Measurements from ENCODE around the gene KDM4B.

The KDM4B gene

DNA sequence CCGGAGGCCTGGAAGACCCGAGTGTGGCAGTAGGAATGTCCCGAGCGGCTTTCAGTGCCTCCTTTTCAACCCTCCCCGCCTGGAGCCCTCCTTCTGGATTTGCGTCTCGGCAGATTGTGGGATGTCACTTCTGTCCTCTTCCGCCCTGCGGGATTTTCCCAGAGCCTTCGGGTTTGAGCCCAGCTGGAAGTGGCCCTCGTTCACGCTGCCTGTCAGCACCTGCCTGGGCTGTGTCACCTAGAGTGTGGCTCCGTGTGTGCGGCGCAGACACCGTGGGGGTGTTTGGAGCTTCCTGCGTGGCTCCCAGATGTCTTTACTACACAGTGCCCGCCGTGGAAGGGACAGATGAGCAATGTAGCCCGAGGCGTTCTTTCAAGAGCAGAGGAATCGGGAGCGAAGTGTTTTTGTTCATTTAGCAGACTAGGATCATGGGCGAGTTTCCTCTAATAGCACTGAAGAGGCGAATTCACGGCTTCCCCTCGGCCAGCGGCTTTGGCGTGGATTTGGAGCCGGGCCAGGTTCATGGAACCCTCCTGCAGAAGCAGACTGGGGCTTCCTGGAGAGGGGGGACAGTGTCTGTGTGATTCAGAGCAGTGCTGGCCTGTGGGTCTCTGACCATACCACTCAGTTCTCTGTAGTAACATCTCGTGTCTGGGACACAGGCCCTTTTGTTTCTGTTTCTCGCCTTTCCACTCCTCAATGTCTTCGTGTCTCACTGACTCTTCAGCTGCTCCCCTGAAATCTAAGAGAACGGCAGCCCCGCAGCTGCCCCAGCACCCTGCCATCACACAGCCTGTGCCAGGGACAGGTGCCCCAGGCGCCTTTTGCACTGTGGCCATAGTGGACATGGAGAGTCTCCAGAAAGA, 68.0 kb downstream of the KDM4B start:
- DNase-seq, result no peak

DNA sequence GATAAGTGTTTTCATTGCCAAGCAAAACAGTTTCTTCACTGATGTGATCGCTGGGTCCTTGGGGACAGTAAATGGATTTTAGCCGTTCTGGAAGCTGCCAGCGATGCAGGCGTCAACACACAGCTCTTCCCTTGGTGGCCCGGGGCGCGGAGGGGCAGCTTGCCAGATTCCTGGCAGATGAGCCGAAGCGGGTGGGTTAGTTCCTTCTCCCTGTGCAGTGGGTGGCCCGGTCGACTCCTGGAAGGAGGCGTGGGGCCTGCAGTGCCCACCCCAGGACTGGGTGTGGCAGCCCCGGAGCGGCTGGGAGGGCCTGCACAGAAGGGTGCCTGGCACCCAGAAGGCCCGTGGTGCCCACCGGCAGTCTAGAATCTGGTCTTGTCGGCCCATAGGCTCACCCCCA, 69.0 kb downstream of the KDM4B start:
- DNase-seq, result no peak

DNA sequence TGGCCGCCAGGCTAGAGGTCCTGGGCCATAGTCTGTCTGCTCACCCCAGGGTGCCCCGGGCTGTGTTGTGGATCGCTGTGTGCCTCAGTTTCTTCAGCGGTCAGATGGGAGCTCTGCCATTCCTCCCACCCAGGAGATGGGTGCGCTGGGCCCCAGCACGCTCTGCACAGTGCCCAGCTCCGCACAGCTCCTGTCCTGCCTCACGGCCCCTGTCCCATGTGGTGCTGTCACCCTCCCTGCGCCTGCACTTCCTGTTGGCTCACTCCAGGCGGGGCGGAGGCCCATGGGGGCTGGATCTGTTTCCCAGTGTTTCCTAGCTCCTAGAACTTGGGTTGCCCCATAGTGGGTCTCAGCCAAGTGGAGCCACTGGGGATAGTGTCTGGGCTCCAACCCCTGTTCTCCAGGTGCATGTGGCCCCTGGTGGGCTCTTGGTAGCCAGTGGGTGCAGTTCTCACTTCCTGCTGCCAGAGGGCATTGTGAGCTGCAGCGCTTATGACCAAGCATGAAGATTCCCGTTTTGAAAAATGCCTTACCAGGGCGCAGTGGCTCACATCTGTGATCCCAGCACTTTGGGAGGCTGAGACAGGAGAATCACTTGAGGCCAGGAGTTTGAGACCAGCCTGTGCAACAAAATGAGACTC, 69.8 kb downstream of the KDM4B start:
- DNase-seq, result no peak

DNA sequence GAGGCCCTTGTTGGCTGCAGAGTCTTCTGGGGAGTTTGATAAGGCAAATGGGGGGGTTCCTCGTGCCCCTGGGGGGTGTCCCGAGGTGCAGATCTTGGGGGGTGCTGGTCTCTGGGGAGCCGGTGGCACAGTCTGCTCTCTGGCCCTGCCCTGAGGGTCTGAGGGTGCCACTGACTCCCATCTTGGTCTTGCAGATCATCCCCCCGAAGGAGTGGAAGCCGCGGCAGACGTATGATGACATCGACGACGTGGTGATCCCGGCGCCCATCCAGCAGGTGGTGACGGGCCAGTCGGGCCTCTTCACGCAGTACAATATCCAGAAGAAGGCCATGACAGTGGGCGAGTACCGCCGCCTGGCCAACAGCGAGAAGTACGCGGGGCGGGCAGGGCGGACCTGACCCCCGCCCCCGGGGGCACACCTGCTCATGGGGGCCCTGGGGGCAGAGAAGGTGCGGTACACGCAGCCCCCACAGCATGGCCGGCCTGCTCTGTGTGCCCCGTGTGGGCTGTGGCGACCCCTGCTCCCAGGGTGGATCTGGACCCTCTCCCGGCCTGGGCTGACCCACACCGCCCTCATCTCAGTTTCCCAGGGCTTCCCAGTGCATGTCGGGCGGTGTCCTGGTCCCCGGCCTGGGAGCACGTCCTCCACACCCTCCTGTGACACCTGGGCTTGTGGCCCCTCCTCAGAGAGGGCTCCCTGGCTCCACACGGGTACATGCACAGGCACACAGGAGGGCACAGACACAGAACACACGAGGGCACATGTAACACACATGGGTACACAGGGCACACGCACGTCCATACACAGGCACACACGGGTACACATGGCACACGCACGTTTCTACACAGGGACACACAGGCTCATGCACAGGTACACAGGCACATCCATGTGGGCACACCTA, 71.0 kb downstream of the KDM4B start:
- no peak for DNase-seq

GRCh38 chr19:5040544-5041167, 71.7 kb downstream of the KDM4B start:
- no peak for DNase-seq

- DNase-seq, result no peak
Observed at GRCh38 chr19:5041168-5041912, 72.4 kb downstream of the KDM4B start.

DNA sequence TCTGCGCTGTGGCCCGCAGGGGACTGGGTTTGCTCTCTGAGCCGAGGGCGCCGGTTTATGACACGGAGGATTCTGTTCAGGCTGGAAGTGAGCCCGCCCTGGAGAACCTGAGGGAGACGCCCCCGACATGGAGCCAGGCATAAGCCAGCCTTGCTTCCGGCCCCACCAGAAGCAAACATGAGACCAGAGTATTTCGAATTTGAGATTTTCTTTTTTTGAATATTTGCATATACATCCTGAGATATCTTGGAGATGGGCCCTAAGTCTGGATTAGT, 72.9 kb downstream of the KDM4B start:
- DNase-seq, result no peak

GRCh38 chr19:5042556-5042955, 73.6 kb downstream of the KDM4B start:
- no peak for DNase-seq

GRCh38 chr19:5045029-5045428, 76.1 kb downstream of the KDM4B start:
- DNase-seq, result no peak

DNA sequence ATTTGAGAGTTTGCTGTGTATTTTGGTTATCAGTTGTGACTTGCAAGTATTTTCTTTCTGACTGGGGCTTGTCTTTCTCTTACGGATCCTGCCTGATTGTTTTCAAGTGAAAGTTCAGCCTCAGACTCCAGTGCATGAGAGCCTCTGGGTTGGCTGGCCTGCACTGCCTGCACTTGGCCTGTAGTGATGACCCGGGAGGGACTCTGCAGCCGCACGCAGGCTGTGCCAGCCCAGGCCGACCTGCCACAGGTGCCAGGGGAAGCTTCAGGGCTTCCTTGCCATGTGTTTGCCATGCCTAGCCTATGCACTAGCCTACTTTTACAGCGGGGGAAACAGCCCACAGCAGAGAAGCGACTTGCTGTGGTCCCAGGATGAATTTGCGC, 77.0 kb downstream of the KDM4B start:
- no peak for DNase-seq

GRCh38 chr19:5046339-5047039, 77.6 kb downstream of the KDM4B start:
- DNase-seq, result no peak

DNA sequence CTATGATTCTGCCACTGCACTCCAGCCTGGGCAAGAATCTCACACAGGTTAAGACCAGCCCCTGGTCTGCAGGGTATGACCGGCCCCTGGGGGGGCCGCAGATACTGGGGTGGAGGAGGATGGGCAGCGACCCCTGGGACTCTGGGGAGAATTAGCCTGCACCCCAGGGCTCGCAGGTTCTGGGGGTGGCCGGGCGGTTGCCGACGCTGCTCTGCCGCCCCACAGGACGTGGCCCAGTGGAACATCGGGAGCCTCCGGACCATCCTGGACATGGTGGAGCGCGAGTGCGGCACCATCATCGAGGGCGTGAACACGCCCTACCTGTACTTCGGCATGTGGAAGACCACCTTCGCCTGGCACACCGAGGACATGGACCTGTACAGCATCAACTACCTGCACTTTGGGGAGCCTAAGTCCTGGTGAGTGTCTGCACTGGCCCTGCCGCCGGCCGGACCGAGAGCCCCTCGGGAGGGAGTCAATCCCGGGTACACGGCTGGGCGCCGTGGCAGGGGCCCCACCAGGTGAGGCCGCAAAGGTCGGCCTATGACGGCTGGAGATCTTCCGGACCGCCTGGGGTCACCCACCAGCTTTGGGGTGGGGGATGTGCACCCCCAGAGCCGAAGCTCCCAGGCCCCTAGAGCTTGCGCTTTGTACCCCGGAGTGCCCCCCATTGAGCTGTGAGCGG, 78.5 kb downstream of the KDM4B start:
- no peak for DNase-seq

GRCh38 chr19:5048091-5048726, 79.3 kb downstream of the KDM4B start:
- peak; percentile 68 for DNase-seq

DNA sequence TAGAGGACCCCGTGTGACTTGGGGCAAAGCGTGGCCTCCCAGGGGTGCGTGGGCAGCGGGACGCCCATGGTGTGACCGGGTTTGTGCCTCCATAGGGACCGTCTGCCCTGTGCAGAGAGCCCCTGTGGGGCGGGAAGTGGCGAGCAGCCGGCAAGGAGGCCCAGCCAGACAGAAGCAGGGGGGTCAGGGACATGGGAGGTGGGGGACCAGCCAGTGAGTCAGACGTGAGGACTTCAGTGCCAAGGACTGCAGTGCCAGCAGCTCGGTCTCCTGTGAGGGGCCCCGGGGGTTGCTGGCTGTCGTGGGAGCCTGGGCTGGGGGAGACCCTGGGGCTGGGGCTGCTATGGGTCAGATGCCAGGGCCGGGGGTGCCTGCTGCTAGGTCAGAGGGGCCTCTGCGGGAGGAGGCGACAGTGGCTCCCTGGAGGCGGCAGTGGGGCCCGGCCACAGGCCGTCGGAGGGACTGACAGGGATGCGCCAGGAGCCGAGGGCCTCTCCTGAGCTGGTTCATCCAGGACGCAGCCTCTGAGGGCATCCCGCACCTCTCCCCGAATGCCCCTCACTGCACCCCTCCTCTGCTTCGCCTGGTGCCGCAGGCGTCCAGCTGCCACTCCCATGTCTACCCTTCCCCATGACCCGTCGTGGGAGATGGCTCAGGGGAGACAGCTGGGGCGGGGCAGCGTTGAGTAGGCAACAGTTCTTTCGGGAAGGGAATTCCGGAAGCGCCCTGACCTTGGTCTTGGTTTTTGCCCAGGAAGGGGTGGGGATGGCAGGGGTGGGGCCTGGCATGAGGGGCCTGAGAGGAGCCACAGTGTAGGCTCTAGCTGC, 80.0 kb downstream of the KDM4B start:
- no peak for DNase-seq

- DNase-seq, result no peak
Observed at GRCh38 chr19:5049561-5049960, 80.6 kb downstream of the KDM4B start.

- DNase-seq, result no peak
Observed at GRCh38 chr19:5050067-5050656, 81.2 kb downstream of the KDM4B start.

GRCh38 chr19:5050905-5051304, 82.0 kb downstream of the KDM4B start:
- no peak for DNase-seq

DNA sequence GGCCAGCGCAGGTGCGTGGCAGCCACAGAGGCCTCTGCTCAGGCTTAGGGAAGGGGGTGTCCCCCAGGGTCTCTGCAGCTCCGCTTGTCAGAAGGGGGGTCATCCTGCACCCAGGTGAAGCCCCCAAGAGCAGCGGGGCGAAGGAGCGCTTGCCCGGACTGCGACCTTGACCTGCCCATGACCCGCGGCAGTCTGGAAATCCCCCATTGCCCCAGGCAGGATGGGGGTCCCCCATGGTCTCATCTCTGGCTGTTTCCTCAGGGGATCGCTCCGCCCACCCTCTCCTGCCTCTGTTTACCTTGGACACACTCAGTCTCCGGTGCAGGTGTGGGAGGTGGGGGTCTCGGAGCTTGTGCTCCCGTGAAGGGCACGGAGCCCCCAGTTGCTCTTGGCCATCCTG, 82.7 kb downstream of the KDM4B start:
- DNase-seq, result no peak

DNA sequence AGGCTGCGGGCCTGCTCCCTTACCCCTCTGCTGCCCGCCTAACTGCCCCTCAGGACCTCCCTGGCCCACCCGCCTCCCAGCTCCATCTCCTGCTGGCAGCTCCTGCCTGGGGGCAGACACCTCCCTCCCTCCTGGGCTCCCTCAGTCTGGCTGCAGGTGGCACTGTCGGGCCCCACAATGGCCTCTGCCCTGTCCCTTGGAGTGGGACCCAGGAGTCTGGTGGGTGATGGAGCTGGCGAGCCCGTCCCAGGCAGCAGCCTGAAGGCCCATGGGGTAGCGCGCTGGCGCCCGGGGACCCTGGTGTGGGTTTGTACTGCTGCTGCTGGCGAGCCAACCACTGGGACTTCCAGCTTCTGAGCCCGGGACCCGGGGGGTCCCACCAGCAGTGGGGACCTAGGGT, 83.6 kb downstream of the KDM4B start:
- no peak for DNase-seq

All from activated CD8-positive, alpha-beta memory T cell treated with anti-CD3 and anti-CD28 coated beads, Interleukin-2, amount 50 U/mL, for 4 hours (primary cell).